ENCODE results near the gene NGRN. TPM values are rescaled to one million over a fixed set of nuclear protein-coding genes. Genes with fewer than 3 reads are reported as not detected.

The NGRN gene
- polyA plus RNA-seq, 1 of the 3 experiments (the other 2 are of a cell fraction), result 48.2 TPM

- H3K36me3 ChIP-seq (replicated peaks in 1 of 2; ENCODE audit: control insufficient read depth in 1 of 2, insufficient read depth in 2 of 2, low read length in 1 of 2), result no peaks in the 10 kb centered on the region
- TF ChIP-seq SIN3A (IDR thresholded peaks at IDR 0.05; ENCODE audit: borderline replicate concordance, low read depth, low read length) (no peak), EP300 (IDR thresholded peaks at IDR 0.05; ENCODE audit: borderline replicate concordance in 1 of 2, low read depth in 1 of 2, low read length in 1 of 2) (no peak), SMC3 (IDR thresholded peaks at IDR 0.05; ENCODE audit: low read depth, low read length) (no peak), ELF1 (IDR thresholded peaks at IDR 0.05) (no peak), EZH2phosphoT487 (IDR thresholded peaks at IDR 0.05; ENCODE audit: borderline replicate concordance, low read depth) (no peak), JUND (IDR thresholded peaks at IDR 0.05) (no peak), FOXJ3 (CRISPR knock-in tag; IDR thresholded peaks at IDR 0.05) (no peak), TEAD4 (IDR thresholded peaks at IDR 0.05; ENCODE audit: borderline replicate concordance, insufficient read depth) (no peak), USF2 (IDR thresholded peaks at IDR 0.05; ENCODE audit: borderline replicate concordance, low read depth, low read length) (no peak), CHD2 (IDR thresholded peaks at IDR 0.05; ENCODE audit: low read length, partially characterized antibody) (no peak), GATA2 (CRISPR knock-in tag; IDR thresholded peaks at IDR 0.05) (no peak), CTCF (IDR thresholded peaks at IDR 0.05) (no peak), FOSL2 (IDR thresholded peaks at IDR 0.05; ENCODE audit: borderline replicate concordance, low read depth) (no peak), NRF1 (IDR thresholded peaks at IDR 0.05; ENCODE audit: low read depth, low read length) (no peak)
- TF ChIP-seq, protein P1, sequence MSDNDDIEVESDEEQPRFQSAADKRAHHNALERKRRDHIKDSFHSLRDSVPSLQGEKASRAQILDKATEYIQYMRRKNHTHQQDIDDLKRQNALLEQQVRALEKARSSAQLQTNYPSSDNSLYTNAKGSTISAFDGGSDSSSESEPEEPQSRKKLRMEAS (IDR thresholded peaks at IDR 0.05; ENCODE audit: low read depth), result no peak
- TF ChIP-seq, protein P2, sequence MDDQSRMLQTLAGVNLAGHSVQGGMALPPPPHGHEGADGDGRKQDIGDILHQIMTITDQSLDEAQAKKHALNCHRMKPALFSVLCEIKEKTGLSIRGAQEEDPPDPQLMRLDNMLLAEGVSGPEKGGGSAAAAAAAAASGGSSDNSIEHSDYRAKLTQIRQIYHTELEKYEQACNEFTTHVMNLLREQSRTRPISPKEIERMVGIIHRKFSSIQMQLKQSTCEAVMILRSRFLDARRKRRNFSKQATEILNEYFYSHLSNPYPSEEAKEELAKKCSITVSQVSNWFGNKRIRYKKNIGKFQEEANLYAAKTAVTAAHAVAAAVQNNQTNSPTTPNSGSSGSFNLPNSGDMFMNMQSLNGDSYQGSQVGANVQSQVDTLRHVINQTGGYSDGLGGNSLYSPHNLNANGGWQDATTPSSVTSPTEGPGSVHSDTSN (IDR thresholded peaks at IDR 0.05), result no peak
- ChIA-PET CTCF (interaction anchor here (0.9 to 6.8 kb wide), 30 partner anchors 9 to 564 kb away, joined by 3 to 116 read pairs (median 8); partner anchors contain the start of genes FES, IQGAP1 and ZNF774), POLR2A (no interaction called here)
- H3K4me3 ChIP-seq (ENCODE audit: low read depth in 2 of 2, low read length in 1 of 2), result no peak overlapping the region
- H4K20me1 ChIP-seq (ENCODE audit: insufficient read depth), result no peaks in the 10 kb centered on the region
- H3K9me2 ChIP-seq, result no peaks in the 10 kb centered on the region
- WGBS (ENCODE audit: low lambda C conversion rate), result 75% methylated on average over 1 of the region's 1 CpG
- no peaks in the 10 kb centered on the region for H3K9me3 ChIP-seq
- H3K4me2 ChIP-seq, result no peak overlapping the region
- no peaks in the 10 kb centered on the region for H3F3A ChIP-seq (replicated peaks; ENCODE audit: insufficient read depth)
- no peaks in the 10 kb centered on the region for H3K27me3 ChIP-seq (ENCODE audit: insufficient read depth)
- H3K9ac ChIP-seq, result no peak overlapping the region
- H3K79me2 ChIP-seq (ENCODE audit: insufficient read depth), result no peaks in the 10 kb centered on the region
- no peak overlapping the region for H3K27ac ChIP-seq (ENCODE audit: low read depth in 2 of 2, low read length in 1 of 2)
- H2AFZ ChIP-seq (ENCODE audit: low read depth), result peak overlapping the region; percentile 77; the same call in 1 of the 2 replicates
- DNase-seq, result no peak
- 0 out of 4 replicates have a peak, but pooled peaks cover 0 to 5% of the 10 kb centered on the region in 2 experiments for H3K4me1 ChIP-seq (ENCODE audit: control insufficient read depth in 1 of 2, insufficient read depth in 2 of 2, low read depth in 1 of 2, low read length in 1 of 2)
Measured at GRCh38 chr15:90320885-90321278, 55.4 kb downstream of the NGRN start.

Small RNA genes lying within 50 kb of the gene (small RNA-seq; reads per million reads assigned to genes)
- 0 reads per million in 7 experiments for gene AC091167.3
- gene RN7SL736P, result 0 reads per million in 7 experiments

Other genes with a start within 250 kb of the NGRN start
- 24.7 and 25.2 TPM in 2 replicates for gene IDH2, start 163.2 kb upstream of the NGRN start, polyA plus RNA-seq (2012; rRNA removed)
- 15.2 and 38.9 TPM in 2 replicates for gene SEMA4B, start 64.3 kb upstream of the NGRN start, polyA plus RNA-seq (2012; rRNA removed)
- 74.7 and 87.9 TPM in 2 replicates for gene CIB1, start 31.7 kb upstream of the NGRN start, polyA plus RNA-seq (2012; rRNA removed)
- 2.2 and 2.4 TPM in 2 replicates for gene GDPGP1, start 31.5 kb upstream of the NGRN start, polyA plus RNA-seq (2012; rRNA removed)
- 0.03 and 0.06 TPM in 2 replicates for gene TTLL13, start 16.1 kb upstream of the NGRN start, polyA plus RNA-seq (2012; rRNA removed)
- gene ZNF774, start 86.6 kb downstream of the NGRN start, polyA plus RNA-seq (2012; rRNA removed), result 1.6 and 1.8 TPM in 2 replicates
- gene IQGAP1, start 122.6 kb downstream of the NGRN start, polyA plus RNA-seq (2012; rRNA removed), result 51.8 and 56.5 TPM in 2 replicates